HK-2 (cell line): ENCODE data around the gene ATP10D.

ENCODE experiments used
- DNase-seq: peaks from one replicate; pipeline ENCODE4 v3.0.0-alpha.2; 2018; ENCODE audit not compliant: unreplicated experiment

The ATP10D gene

GRCh38 chr4:47590325-47590724, 105.2 kb downstream of the ATP10D start:
- DNase-seq = no peak

GRCh38 chr4:47597696-47598095, 112.6 kb downstream of the ATP10D start:
- DNase-seq = no peak

GRCh38 chr4:47598320-47598719, 113.2 kb downstream of the ATP10D start:
- no peak for DNase-seq

- no peak for DNase-seq
Observed at GRCh38 chr4:47598896-47599295, 113.8 kb downstream of the ATP10D start.

GRCh38 chr4:47606482-47606881, 121.4 kb downstream of the ATP10D start:
- DNase-seq = no peak

GRCh38 chr4:47612116-47613023, 127.3 kb downstream of the ATP10D start:
- DNase-seq = no peak

- no peak for DNase-seq
Observed at GRCh38 chr4:47615385-47615784, 130.3 kb downstream of the ATP10D start.

GRCh38 chr4:47617607-47618006, 132.5 kb downstream of the ATP10D start:
- no peak for DNase-seq

GRCh38 chr4:47619691-47620090, 134.6 kb downstream of the ATP10D start:
- DNase-seq = no peak

- no peak for DNase-seq
Observed at GRCh38 chr4:47621181-47621580, 136.1 kb downstream of the ATP10D start.

GRCh38 chr4:47624031-47624441, 139.0 kb downstream of the ATP10D start:
- no peak for DNase-seq

GRCh38 chr4:47631161-47631560, 146.1 kb downstream of the ATP10D start:
- no peak for DNase-seq

GRCh38 chr4:47639531-47639930, 154.5 kb downstream of the ATP10D start:
- no peak for DNase-seq

GRCh38 chr4:47640911-47641310, 155.8 kb downstream of the ATP10D start:
- no peak for DNase-seq

GRCh38 chr4:47641755-47642154, 156.7 kb downstream of the ATP10D start:
- no peak for DNase-seq

GRCh38 chr4:47642191-47642830, 157.2 kb downstream of the ATP10D start:
- no peak for DNase-seq
